ENCODE results near the gene RAPGEF3.
A peak's percentile ranks its signal among the peaks of the same experiment; 100 is the strongest.

RAPGEF3 gene

DNA sequence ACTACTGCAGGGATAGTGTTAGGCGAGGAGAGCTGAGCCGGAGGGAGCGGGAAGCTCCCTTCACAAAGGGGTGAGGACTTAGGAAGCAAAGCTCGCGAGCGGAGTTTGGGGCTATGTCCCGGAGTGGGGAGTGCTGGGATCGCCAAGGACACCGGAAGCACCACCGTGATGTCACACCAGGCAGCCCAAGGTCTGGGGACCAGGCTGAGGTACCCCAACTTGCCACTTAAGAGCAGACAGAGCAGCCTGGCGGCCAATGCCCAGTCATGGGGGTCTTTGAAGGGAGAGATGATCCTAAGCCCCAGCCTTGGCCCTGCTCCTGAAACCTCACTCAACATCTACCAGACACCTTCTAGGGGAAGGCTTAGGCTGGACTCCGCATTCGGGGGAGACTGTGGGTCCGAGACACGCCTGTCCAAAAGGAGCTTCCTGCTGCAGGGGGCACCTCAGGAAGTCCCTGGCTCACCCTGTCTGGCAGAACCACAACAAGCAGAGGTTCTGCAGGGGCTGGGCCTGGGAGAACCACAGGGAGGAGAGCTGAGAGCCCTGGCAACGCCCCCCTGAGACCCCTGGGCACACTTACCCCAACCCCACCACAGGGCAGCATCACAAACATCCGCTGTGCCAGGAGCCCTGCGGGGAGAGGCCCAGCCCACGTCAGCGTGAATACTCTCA is 32.1 kb upstream of the RAPGEF3 start:
- no peak for DNase-seq

DNA sequence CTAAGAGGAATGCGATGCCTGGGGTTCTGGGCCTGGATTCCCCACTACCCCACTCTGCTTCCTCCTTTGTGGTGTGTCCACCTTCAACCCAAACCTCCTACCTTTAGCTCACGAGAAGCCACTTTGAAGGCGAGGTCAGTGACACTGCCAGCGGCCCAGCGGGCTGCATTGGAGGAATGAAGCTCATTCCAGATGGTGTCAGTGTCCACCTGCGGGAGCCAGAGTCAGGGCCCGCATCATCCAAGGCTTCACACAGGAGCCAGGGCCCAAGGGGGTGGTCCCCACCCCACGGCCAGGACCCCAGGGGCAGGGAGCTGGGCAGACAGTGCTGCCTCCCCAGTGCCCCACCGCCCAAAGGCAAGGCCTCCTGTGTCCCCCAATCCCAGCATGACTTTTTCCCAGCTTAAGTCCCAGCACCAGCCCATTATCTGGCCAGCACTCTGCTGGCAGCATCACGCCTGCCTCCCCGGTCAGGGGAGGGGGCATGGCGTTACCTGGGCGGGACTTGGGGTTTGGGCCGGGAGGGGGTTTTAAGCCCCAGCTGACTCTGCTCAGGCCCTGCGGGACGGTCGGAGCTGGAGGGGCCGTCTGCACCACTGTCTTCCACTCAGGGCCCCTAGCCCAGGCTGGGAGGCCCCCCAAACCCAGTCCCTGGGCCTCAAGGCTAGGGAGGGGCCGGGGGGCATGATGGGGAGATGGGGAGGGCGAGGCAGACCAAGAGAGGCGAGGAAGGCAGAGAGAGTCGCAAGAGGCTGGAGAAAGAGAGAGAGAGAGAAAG is 31.2 kb upstream of the RAPGEF3 start:
- DNase-seq, result no peak

DNA sequence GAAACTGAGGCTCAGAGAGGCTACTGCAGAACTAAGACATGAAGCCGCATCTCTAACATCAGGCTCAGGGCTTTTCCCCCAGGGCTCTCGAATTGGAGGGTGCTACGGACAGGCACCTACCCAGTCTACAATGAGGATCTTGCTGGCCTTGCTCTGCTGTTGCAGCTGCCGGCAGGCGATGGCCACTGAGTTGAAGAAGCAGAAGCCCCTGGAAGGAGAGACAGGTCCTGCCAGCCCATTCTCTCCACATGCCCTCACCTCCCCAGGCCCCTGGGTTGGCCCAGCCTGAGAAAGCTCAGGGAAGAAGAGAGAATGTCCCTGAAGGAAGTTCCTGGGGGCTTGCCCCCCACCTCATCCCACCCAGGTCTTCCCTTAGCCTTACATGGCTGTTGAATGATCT is 30.5 kb upstream of the RAPGEF3 start:
- no peak for DNase-seq

DNA sequence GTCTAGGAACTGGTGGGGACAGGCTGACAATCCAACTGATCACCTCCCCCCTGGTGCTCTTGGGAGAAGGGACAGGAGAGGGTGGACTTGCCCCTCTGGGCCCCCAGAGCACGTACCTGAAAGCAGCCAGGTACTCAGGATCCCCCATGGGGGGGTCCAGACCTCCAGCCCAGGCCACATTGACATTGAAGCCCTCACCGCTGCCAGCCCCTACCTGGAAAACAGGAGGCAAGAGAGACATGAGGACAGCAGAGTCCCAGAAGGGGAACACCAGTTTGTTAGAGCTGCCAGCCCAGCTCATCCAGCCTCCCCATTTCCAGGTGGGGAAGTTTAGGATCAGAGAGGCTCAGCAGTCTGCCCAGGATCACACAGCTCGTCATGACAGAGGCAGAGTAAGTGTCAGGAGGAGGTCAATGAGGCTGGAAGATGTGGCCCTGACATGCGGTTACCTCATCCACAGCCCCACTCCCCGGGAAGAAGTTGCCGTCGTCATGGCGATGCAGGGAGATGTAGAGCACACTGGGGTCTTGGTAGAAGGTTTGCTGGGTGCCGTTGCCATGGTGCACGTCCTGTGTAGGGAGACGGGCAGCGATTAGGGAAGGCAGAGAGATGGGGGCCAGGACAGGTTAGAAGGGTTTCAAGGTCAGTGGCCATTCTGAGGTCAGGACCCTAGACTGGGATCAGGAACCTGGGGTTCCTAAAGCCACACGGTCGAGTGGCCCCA is 29.1 kb upstream of the RAPGEF3 start:
- no peak for DNase-seq

DNA sequence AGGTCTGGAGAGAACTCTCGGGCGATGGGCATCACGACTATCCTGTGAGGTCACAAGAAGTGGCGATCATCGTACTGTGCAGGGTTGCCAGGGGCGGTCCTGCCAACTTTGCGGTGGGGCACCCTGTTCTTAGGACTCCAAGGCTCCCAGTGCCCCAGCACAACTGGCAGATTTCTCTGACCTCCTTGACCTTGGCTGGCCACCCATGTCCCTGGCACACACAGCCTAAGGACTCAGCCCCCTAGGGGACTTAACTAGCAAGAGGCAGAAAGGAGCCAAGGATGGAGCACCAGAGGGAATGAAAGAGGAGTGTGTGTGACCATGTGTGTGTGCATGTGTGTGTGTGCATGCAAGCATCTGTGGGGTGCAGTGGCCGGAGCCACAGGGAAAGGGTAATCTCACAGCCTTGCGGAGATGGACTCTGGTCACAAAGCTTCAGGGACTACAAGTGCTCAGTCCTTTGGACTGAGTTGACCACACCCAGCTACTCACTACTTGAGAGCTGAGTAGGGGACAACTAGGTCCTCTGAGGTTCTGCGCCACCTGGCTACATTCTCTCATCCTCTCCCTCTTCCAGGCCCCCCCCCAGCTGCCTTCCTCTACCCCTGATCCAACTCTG is 28.1 kb upstream of the RAPGEF3 start:
- DNase-seq, result no peak

DNA sequence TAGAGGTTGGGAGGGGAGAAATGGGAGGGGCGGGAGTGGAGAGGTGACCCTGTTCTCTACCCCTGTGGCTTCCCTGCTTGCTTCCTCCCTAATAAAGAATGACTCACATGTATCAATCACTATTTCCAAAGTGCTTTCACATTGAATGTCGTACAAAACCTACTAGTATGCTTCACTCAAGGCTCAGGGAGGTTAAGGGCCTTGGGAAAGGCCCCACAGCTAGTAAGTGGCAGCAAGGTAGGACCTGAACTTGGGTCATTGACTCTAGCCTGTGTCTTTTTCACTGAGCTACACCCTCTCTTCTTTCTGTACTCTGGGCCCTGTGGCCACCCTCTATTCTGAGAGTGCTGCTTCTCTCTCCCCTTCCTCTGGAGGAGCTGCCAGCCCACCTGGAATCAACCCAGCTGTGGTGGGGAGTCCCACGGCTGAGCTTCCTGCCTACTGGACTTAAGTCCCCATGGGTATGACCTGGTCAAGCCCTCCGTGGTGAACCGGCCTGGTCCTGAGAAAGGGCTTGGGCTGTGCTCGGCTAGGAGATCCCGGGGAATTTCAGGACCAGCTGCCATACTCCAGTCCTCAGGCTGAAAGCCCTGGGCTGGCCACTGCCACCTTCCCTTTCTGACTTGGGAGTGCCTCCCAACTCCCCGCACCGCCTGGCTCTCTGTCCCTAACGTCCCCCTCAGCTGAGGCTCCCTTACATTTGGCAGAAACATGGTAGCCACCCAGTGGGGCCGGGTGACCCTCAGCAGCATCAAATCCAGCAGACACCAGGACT is 27.4 kb upstream of the RAPGEF3 start:
- DNase-seq, result no peak

DNA sequence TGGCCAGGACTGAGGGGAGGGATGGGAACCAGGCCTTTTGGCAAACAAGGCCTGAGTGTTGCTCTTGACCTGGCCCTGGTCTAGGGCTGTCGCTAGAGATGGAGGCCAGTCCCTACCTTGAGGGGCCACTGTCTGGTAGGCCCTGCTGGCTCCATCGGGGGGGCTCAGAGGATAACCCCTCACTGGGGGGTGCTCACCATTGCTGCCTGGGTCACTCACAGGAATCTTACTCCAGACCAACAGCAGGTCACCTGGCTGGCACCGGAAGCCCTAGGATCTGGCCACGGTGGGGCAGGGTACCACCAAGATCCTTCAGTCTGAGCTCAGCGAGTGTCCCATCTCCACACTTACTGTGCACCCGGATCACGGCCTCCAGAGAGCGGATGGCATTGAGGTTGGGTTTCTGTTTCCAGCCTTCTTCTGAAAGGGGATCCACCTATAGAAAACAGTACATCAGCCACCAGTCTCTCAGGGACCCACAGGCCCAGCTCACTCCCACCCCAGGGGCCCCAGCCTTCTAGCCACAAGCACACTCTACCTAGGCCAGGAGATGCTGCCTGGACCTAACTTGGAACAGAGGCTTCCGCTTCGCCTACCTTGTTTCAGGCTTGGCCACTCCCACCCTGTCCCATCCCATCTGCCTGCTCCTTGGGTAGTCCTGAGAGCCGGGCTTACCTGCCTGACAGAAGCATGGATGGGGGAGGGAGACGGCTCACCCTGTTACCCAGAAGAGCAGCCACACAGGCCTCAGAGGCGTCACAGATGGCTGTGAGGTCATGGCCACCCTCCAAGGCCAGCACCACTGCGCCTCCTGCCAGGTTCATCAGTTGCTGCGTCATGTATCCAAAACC is 26.6 kb upstream of the RAPGEF3 start:
- DNase-seq, result no peak

DNA sequence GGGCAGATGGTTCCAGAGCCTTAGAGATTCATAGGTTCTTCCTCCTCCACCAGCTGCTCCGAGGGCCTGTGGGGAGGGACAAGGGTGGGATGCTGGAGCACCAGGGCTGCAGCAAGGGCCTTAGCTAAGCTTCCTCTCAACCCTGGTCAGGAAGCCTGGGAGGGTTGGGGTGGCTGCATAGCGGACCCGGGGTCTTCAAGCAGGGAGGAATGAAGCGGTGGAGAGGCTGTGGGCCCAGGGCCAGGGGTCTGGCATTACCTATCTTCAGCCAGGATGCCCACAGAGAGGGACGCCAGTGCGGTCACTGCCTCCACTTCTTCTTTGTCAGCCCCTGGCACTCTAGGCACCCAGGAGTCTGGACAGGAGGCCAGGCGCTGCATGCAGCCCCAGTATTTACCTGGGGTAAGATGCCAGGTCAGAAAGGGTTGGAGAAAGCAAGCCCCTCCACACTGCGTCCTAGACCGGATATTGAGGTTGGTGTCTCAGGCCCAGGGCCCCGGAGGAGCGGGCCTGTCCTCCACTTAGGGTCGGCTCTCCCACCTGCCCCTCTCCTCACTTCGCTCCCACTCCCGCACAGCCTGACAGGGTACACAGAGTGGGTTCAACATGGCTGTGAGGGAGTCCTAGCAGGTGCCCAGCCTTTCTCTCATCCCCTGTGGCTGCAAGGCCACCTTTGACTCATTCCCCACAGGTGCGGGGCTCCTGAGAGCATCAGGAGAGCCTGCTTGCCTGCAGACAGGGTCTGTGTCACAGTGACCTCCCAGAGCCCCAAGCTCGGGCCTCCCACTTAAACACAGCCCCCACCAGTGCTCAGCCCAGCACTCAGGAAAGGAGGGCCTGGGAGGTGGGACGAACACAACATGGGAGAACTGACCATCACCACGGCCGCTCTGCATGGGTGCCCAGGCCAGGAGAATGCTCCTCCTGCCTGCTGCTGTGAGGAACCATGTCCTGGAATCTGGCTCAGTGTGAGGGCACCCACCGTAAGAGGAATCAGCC is 25.4 kb upstream of the RAPGEF3 start:
- no peak for DNase-seq

DNA sequence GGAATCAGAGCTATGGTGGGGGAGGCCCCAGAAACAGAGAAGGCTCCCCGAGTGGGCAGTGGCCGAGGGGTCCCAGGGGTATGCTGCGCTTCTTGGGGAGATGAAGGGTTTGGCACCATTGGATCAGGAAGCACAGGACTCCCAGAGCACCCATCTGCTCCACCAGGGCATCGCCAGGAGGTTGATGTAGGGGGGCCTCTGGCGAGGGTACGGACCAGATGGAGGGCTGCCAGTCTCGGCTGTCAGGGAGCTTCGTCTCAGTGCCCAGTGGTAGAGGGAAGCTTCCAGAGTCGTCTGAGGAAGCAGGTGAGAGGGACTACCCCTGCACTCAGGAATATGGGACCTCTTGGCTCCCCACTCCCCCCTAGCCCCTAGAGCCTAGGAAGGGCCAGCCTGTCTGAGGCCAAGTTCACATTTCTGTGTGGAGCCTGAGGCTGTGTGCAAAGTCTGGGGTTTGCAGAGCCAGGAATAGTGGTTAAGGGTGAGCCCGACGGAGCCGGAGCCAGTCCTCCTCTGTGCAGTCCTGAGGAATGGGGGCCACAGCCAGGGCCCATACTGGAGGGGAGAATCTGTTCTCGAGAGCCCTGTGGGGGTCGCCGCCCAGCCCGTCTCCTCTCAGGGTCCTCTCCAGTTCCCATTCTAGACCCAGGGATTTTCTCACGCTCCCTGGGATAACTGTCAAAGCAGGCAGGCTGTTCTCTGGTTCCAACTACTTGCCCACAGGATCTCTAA is 24.5 kb upstream of the RAPGEF3 start:
- DNase-seq, result no peak

DNA sequence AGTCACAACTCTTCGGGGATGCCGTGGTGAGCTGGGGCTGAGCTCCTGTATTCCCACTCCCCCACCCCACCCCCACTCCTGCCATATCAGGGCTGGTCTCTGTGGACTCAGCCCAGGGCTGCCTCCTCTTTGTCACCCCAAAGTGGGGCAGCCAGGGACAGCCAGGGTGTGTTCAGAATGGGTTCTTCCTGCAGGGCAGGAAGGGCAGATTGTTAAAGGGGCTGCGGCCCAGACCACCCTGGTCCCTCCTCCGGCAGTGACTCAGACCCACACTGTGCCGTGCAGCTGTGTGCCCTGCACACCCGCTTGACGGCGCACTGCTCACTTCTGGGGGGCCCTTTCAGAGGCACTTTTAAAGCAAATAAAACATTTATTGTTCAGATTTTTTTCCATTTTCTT is 23.7 kb upstream of the RAPGEF3 start:
- no peak for DNase-seq

DNA sequence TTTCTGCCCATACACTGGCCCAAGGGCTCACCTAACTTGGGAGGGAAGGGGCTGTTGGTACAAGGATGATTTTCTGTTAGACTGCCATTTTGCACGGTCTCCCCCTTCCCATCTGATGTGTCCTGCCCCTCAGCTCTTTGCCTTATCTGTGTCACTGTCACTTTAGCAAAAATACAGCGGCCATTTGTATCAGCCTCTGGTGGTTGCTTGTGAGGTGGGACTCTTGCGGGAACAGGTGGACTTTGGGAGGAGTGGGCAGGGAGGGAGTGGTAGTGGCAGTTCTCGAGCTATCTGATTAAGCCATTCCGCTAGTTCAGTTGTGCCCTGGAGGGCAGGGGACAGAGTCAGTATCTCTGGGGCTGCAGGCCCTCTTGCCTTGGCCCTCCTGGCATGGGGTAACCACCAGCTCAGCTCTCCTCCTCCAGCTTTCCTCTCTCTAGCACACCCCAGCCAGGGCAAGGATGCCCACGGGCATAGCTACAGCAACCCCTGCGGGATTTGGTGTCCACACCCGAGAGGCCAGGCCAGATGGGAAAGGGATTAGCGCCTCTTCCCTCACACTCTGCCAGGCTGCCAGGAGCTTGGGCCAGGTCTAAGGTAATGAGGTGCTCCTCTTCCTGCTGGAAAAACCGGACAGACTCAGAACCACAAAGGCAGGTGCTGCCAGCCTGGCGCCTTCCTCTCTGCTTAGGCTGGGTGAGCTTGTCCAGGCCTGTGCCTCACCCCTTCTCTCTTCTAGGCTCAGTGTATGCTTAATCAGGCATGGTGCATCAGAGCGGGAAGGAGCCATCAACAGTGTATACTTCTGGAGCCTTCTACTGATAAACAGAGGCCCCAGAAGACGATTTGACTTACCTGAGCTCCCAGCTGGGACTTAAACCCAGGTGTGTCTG is 23.0 kb upstream of the RAPGEF3 start:
- DNase-seq, result no peak

DNA sequence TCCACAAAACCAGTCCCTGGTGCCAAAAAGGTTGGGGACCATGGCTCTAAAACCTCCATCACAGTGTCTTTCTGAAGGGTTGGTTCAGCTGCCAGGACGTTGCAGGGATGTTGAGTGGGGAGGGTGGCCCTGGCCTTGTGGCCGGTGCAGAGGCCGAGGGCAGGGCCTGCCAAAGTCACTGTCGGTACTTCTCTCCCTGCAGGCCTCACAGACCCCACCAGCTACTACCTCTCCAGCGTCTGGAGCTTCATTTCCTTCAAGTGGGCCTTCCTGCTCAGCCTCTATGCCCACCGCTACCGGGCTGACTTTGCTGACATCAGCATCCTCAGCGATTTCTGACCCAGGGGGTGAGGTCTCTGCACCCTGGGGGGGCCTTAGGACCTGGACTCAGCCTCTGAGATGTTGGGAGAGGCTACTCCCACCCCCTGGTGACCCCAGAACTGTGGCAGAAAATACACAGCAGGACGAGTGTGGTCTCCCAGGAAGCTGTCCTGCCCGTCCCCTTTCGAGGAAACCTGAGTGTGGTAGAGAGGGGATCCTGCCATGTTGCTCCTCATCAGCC is 21.3 kb upstream of the RAPGEF3 start:
- DNase-seq, result no peak

DNA sequence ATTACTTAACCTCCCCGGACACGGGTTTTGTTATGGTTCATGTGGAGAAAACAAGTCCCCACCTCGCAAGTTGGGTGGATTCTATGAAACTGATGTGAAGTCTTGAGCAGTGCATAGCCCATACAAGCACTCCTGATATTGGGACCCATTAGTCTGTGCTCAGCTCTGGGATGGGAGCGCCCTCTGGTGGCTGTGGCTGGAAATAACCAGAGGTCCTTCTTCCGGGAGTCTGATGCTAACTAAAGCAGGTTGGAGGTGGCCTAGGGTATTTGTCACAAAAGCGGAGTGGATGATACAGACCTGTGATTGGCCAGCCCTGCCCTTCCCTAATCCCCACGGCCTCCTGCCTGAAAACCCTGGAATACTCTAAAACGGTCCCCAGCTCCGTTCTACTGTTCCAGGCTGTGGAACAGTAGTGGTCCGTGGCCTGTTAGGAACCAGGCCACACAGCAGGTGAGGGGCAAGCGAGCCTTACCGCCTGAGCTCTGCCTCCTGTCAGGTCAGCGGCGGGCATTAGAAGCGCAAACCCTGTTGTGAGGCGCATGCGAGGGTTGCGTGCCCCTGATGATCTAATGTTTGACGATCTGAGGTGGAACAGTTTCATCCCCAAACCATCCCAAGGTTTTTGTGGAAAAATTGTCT is 20.7 kb upstream of the RAPGEF3 start:
- DNase-seq, result peak; percentile 96

DNA sequence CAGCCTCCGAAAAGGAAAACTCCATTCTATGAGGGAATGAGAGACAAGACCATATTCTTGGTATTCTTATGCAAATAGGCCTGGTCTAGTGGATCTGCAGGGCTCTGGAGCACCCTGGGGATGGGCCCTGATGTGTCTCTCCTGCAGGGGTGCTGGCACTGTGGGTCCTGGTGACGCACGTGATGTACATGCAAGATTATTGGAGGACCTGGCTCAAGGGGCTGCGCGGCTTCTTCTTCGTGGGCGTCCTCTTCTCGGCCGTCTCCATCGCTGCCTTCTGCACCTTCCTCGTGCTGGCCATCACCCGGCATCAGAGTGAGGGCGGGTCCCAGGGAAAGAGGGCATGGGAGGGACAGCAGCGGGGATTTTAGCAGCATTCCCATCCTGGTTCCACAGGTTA is 20.2 kb upstream of the RAPGEF3 start:
- DNase-seq, result no peak

DNA sequence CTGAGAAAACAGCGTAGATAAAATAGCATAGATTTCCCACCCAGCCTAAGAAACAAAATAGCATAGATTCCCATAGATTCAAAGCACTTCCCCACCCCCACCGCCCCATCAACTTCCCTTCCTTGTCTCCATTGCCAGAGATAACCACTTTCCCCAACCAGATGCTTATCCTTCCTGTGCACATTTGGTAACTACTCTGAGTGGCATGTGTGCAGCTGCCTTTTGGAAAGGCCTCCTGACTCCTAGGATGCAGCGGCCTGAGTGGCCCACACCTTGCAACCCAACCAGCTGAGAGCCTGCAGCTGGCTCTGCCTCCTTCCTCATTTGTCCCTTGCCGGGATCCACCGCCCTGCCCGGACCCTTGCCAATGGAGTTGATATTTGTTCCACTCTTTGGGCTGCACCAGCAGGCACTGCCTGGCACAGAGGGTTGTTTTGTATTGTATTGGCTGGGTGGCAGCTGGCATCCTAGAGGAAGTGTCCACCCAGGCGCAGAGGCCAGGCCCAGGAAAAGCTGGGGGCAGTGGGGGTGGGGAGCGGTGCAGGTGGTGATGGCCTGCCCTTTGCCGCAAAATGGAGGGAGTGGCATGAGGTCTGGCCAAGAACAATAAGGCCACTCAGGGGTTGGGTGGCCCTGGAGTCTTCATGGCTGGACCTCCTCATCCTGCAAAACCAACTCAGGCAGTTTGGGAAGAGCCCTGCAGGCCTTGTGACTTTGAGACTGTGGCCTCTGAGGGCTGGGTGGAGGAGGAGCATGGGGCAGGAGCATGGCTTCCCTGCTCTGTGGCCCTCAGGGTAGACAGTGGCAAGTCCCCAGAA is 19.3 kb upstream of the RAPGEF3 start:
- DNase-seq, result no peak

DNA sequence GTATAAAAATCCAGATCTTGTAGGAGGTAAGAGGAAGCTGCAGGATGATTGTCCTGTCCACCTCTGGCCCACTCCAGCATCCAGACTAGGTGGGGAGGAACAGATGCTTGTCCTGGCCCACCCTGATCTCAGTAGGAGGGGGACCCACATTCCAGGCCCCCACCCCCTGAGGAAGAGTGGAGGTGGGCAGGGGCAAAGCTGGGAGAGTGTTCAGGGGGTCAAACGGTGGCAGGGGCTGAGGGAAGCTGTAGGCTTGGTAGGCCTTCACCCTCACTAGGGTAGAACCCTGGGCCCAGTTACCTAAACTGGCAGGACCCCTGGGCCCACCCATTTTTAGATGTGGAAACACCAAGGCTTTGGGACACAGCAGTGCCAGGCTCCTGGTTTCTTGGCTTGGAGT is 18.5 kb upstream of the RAPGEF3 start:
- no peak for DNase-seq

All from stimulated activated CD4-positive, alpha-beta T cell treated with anti-CD3 and anti-CD28 coated beads, Interleukin-2, amount 100 ng/mL, for 24 hours (primary cell).